ENCODE measurements around the gene TXNRD3.

GRCh38 chr3:126685021-126685420, 30.1 kb upstream of the TXNRD3 start:
- no peak for TF ChIP-seq L3MBTL2 (conservative IDR thresholded peaks at IDR 0.05)
- TF ChIP-seq SP1 (IDR thresholded peaks at IDR 0.05) = no peak
- TF ChIP-seq FOXK2 (IDR thresholded peaks at IDR 0.05) = no peak
- TF ChIP-seq TARDBP (IDR thresholded peaks at IDR 0.05) = no peak
- TF ChIP-seq BHLHE40 (IDR thresholded peaks at IDR 0.05; ENCODE audit: borderline replicate concordance) = no peak
- TF ChIP-seq PKNOX1 (IDR thresholded peaks at IDR 0.05) = no peak
- no peak for TF ChIP-seq FOXM1 (IDR thresholded peaks at IDR 0.05; ENCODE audit: borderline replicate concordance)
- TF ChIP-seq LEF1 (IDR thresholded peaks at IDR 0.05; ENCODE audit: borderline replicate concordance) = no peak
